HG03354 (cell line): ENCODE results near the gene DCBLD2.
A peak's percentile ranks its signal among the peaks of the same experiment; 100 is the strongest.

Source experiments
- ATAC-seq: cut with Tn5 transposase; IDR thresholded peaks from one replicate; pipeline ENCODE4 v1.9.1; 2021; ENCODE audit warnings: mild to moderate bottlenecking; ENCODE audit not compliant: unreplicated experiment, poor library complexity, severe bottlenecking

The DCBLD2 gene

GRCh38 chr3:98778383-98778782 lies 123.1 kb downstream of the DCBLD2 start:
- no peak for ATAC-seq

GRCh38 chr3:98777801-98778220 lies 123.7 kb downstream of the DCBLD2 start:
- no peak for ATAC-seq

GRCh38 chr3:98777286-98777685 lies 124.2 kb downstream of the DCBLD2 start:
- no peak for ATAC-seq

- ATAC-seq = no peak
These were observed 125.4 kb downstream of the DCBLD2 start for GRCh38 chr3:98776140-98776493.

GRCh38 chr3:98775459-98776139 lies 125.9 kb downstream of the DCBLD2 start:
- no peak for ATAC-seq

GRCh38 chr3:98772022-98772421 lies 129.5 kb downstream of the DCBLD2 start:
- ATAC-seq = no peak

GRCh38 chr3:98770261-98771039 lies 131.0 kb downstream of the DCBLD2 start:
- ATAC-seq = peak; percentile 54

- no peak for ATAC-seq
These were observed 132.0 kb downstream of the DCBLD2 start for GRCh38 chr3:98769448-98769847.

- ATAC-seq = no peak
These were observed 132.5 kb downstream of the DCBLD2 start for GRCh38 chr3:98768961-98769360.

- no peak for ATAC-seq
These were observed 134.6 kb downstream of the DCBLD2 start for GRCh38 chr3:98766924-98767323.

- no peak for ATAC-seq
These were observed 135.8 kb downstream of the DCBLD2 start for GRCh38 chr3:98765721-98766120.

GRCh38 chr3:98764472-98764884 lies 137.0 kb downstream of the DCBLD2 start:
- ATAC-seq = no peak

GRCh38 chr3:98763819-98764418 lies 137.6 kb downstream of the DCBLD2 start:
- no peak for ATAC-seq

- peak; percentile 58 for ATAC-seq
These were observed 138.4 kb downstream of the DCBLD2 start, which contains the start of gene ST3GAL6 for GRCh38 chr3:98763076-98763475. TSS of gene ST3GAL6 (plus strand) at chr3:98763340. CDS start at chr3:98768441, 5,101 bp downstream.

- no peak for ATAC-seq
These were observed 139.8 kb downstream of the DCBLD2 start for GRCh38 chr3:98761643-98762229.

- ATAC-seq = no peak
These were observed 141.9 kb downstream of the DCBLD2 start for GRCh38 chr3:98759629-98760028.

- no peak for ATAC-seq
These were observed 145.9 kb downstream of the DCBLD2 start for GRCh38 chr3:98755601-98756000.

GRCh38 chr3:98754483-98754882 lies 147.0 kb downstream of the DCBLD2 start:
- no peak for ATAC-seq

GRCh38 chr3:98750276-98750919 lies 151.1 kb downstream of the DCBLD2 start:
- ATAC-seq = no peak

- no peak for ATAC-seq
These were observed 154.6 kb downstream of the DCBLD2 start for GRCh38 chr3:98746882-98747281.
